OCI-LY3 (cell line): Measurements from ENCODE around the gene ATP8A2.

Source experiments
- H2AFZ ChIP-seq: fragments of 200-600, 300-600 bp; shearing (Covaris generic); 2 replicates; pipeline ENCODE4 v1.6.0; 2014; ENCODE audit warnings: antibody characterized with exemption, low read depth, low read length
- H3K27ac ChIP-seq: fragments of 200-600, 300-600 bp; sonication (generic); 2 replicates; pipeline ENCODE4 v1.5.1; 2014; ENCODE audit warnings: mild to moderate bottlenecking, low read length, moderate library complexity, mixed read lengths
- H3K27me3 ChIP-seq: fragments of 200-600, 300-600 bp; sonication (generic); 2 replicates; pipeline ENCODE4 v1.6.1; 2014; ENCODE audit warnings: low read depth, low read length, mixed read lengths
- H3K36me3 ChIP-seq: fragments of 200-600, 300-600 bp; sonication (generic); replicated peaks from 2 replicates; pipeline ENCODE3; 2014; ENCODE audit warnings: low read depth, low read length, mixed read lengths
- H3K4me1 ChIP-seq: fragments of 300-600, 200-600 bp; sonication (generic); 2 replicates; pipeline ENCODE4 v1.6.1; 2014; ENCODE audit warnings: low read length, mixed read lengths
- H3K4me2 ChIP-seq: fragments of 200-600, 300-600 bp; sonication (generic); 2 replicates; pipeline ENCODE4 v1.6.1; 2014; ENCODE audit warnings: low read length, mixed read lengths
- H3K4me3 ChIP-seq: fragments of 300-600, 200-600 bp; sonication (generic); 2 replicates; pipeline ENCODE4 v1.5.1; 2014; ENCODE audit warnings: antibody characterized with exemption, mild to moderate bottlenecking, low read length, moderate library complexity
- H3K79me2 ChIP-seq: fragments of 300-600, 200-600 bp; shearing (Covaris generic); 2 replicates; pipeline ENCODE4 v1.6.1; 2014; ENCODE audit warnings: mild to moderate bottlenecking, low read length, mixed read lengths
- H3K9ac ChIP-seq: fragments of 300-600, 200-600 bp; shearing (Covaris generic); 2 replicates; pipeline ENCODE4 v1.6.0; 2014; ENCODE audit warnings: mild to moderate bottlenecking, low read length, moderate library complexity
- H3K9me3 ChIP-seq: fragments of 200-600, 300-600 bp; shearing (Covaris generic); 2 replicates; pipeline ENCODE4 v1.6.1; 2014; ENCODE audit warnings: low read length, mixed read lengths; ENCODE audit not compliant: insufficient read depth
- H4K20me1 ChIP-seq: fragments of 200-600, 300-600 bp; sonication (generic); 2 replicates; pipeline ENCODE4 v1.6.1; 2016; ENCODE audit warnings: low read length, mixed read lengths; ENCODE audit not compliant: insufficient read depth
- EZH2phosphoT487 ChIP-seq: fragments of 200-600 bp; shearing (Covaris generic); IDR thresholded peaks from 2 replicates; pipeline ENCODE4 v1.6.1; 2018; ENCODE audit warnings: antibody characterized with exemption, mixed run types, low read depth
- TF ChIP-seq, protein P1 (sequence below): fragments of 200-600, 300-600 bp; sonication (generic); IDR thresholded peaks from 2 replicates; pipeline ENCODE4 v1.5.1; 2014; ENCODE audit warnings: antibody characterized with exemption, low read length, low read depth

ATP8A2 gene

GRCh38 chr13:25978961-25979360 lies 607.2 kb downstream of the ATP8A2 start:
- TF ChIP-seq EZH2phosphoT487 = no peak
- TF ChIP-seq, protein P1, sequence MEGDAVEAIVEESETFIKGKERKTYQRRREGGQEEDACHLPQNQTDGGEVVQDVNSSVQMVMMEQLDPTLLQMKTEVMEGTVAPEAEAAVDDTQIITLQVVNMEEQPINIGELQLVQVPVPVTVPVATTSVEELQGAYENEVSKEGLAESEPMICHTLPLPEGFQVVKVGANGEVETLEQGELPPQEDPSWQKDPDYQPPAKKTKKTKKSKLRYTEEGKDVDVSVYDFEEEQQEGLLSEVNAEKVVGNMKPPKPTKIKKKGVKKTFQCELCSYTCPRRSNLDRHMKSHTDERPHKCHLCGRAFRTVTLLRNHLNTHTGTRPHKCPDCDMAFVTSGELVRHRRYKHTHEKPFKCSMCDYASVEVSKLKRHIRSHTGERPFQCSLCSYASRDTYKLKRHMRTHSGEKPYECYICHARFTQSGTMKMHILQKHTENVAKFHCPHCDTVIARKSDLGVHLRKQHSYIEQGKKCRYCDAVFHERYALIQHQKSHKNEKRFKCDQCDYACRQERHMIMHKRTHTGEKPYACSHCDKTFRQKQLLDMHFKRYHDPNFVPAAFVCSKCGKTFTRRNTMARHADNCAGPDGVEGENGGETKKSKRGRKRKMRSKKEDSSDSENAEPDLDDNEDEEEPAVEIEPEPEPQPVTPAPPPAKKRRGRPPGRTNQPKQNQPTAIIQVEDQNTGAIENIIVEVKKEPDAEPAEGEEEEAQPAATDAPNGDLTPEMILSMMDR = no peak

GRCh38 chr13:25979371-25979770 lies 607.6 kb downstream of the ATP8A2 start:
- Histone ChIP-seq H3K27me3 (no peaks in the 10 kb centered on the region), H3K9ac (no peak overlapping the region), H3K4me1 (no peaks in the 10 kb centered on the region), H3K79me2 (no peaks in the 10 kb centered on the region), H3K36me3 (no peaks in the 10 kb centered on the region), H4K20me1 (no peaks in the 10 kb centered on the region), H3K4me3 (no peak overlapping the region), H2AFZ (no peak overlapping the region), H3K4me2 (no peak overlapping the region), H3K27ac (no peak overlapping the region), H3K9me3 (no peaks in the 10 kb centered on the region)
- TF ChIP-seq, protein P1 = no peak
- TF ChIP-seq EZH2phosphoT487 = no peak

More at GRCh38 chr13:25978961-25979360, 607.2 kb downstream of the ATP8A2 start:
- no peaks in the 10 kb centered on the region for H3K79me2 ChIP-seq
- no peaks in the 10 kb centered on the region for H4K20me1 ChIP-seq
- H3K4me2 ChIP-seq = no peak overlapping the region
- no peak overlapping the region for H2AFZ ChIP-seq
- H3K9ac ChIP-seq = no peak overlapping the region
- H3K36me3 ChIP-seq = no peaks in the 10 kb centered on the region
- H3K27me3 ChIP-seq = no peaks in the 10 kb centered on the region
- no peak overlapping the region for H3K27ac ChIP-seq
- H3K4me1 ChIP-seq = no peaks in the 10 kb centered on the region
- no peak overlapping the region for H3K4me3 ChIP-seq
- H3K9me3 ChIP-seq = no peaks in the 10 kb centered on the region

DNA sequence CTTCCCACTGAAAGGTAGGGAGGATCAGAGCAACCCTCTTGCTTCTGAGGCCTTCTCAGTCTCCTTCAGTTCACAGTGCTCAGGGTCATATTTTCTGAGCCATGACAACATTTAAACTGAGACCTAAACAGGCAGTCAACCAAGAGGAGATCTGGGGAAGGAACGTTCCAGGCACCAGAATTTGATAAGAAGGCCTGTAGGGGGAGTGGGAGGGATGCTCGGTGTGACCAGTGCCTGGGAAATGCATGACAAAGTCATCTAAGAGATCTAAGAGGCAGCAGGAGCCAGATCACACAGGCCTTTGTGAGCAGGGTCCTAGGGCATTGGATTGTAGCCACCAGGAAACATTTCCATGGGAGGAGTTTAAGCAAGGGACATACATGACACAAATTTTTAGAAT lies 608.5 kb downstream of the ATP8A2 start:
- H3K4me3 ChIP-seq = no peak overlapping the region
- TF ChIP-seq EZH2phosphoT487 = no peak
- TF ChIP-seq, protein P1 = peak; percentile 32
- no peak overlapping the region for H3K9ac ChIP-seq
- no peaks in the 10 kb centered on the region for H3K9me3 ChIP-seq
- H3K27me3 ChIP-seq = no peaks in the 10 kb centered on the region
- no peak overlapping the region for H3K27ac ChIP-seq
- H2AFZ ChIP-seq = no peak overlapping the region
- H3K4me1 ChIP-seq = no peaks in the 10 kb centered on the region
- no peak overlapping the region for H3K4me2 ChIP-seq
- no peaks in the 10 kb centered on the region for H3K36me3 ChIP-seq
- no peaks in the 10 kb centered on the region for H4K20me1 ChIP-seq
- no peaks in the 10 kb centered on the region for H3K79me2 ChIP-seq

- no peaks in the 10 kb centered on the region for H3K9me3 ChIP-seq
- no peak for TF ChIP-seq EZH2phosphoT487
- TF ChIP-seq, protein P1 = no peak
- H3K4me3 ChIP-seq = no peak overlapping the region
- H3K27ac ChIP-seq = no peak overlapping the region
- H2AFZ ChIP-seq = no peak overlapping the region
- H3K27me3 ChIP-seq = no peaks in the 10 kb centered on the region
- H4K20me1 ChIP-seq = no peaks in the 10 kb centered on the region
- no peak overlapping the region for H3K4me2 ChIP-seq
- no peaks in the 10 kb centered on the region for H3K36me3 ChIP-seq
- H3K9ac ChIP-seq = no peak overlapping the region
- no peaks in the 10 kb centered on the region for H3K4me1 ChIP-seq
- H3K79me2 ChIP-seq = no peaks in the 10 kb centered on the region
Observed at GRCh38 chr13:25981060-25981459, 609.3 kb downstream of the ATP8A2 start.
